NK-92 treated with Interleukin-12 subunit alpha and Interleukin-12 subunit beta, amount 100 ng/mL, for 24 hours (cell line): ENCODE data around the gene PPP2R5E.

Experiments
- DNase-seq: peaks from one replicate; lab custom pipeline; 2025; lab: John Stamatoyannopoulos, UW

Gene PPP2R5E

DNA sequence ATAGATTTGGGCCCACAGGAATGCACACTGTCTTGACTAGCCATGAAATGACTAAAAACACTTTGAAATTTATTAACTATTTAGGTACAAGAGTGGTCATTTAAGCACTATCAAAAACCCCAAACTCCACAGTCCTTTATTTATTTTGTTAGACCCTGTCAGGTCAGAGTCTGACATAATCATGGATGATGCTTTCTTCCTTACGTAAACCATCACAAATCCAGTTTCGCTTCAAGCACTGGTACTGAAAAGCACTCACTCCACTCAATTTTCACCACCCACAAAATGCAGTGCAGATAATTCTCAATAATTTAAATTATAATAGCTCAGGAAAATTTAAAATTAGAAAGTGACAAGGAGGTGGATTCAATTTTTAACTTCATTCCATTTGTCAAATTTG, 25.8 kb downstream of the PPP2R5E start:
- DNase-seq = no peak

- DNase-seq = no peak
These were observed 27.9 kb downstream of the PPP2R5E start for GRCh38 chr14:63515240-63515639.

- no peak for DNase-seq
These were observed 29.4 kb downstream of the PPP2R5E start for GRCh38 chr14:63513756-63514155.

DNA sequence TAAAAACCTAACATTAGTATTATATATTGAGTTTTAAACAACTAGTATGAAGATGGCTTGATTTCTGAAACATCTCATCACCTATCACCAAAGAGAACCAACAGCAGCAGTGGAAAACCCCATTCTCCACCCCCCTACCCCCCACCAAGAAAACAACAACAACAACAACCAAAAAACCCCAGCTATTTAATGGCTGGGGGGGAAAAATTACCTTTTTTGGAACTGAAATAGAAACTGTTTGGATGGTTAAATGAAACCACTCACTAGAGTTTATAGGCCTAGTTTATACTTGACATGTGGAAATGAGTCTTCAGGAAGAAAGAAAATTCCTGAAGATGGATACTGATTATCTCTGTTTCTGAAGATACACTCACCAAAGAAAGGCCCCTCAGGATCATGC, 30.3 kb downstream of the PPP2R5E start:
- DNase-seq = no peak

DNA sequence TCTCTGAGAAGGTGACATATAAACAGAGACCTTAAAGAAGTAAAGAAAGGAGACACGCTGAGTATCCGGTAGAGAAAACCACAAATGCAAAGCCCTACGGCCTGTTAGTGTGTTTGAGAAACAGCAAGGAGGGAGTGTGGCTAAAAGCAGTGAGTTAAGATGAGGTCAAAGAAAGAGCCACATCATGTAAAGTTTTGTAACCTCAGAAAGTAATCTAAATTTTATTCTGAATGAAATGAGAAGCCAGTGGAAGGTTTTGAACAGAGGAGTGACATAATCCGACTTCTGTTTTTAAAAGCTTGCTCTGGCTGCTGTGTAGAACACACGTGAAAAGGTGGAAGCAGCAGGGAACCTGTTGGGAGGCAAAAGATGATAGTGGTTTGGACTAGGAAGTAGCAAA, 32.6 kb downstream of the PPP2R5E start:
- DNase-seq = no peak

DNA sequence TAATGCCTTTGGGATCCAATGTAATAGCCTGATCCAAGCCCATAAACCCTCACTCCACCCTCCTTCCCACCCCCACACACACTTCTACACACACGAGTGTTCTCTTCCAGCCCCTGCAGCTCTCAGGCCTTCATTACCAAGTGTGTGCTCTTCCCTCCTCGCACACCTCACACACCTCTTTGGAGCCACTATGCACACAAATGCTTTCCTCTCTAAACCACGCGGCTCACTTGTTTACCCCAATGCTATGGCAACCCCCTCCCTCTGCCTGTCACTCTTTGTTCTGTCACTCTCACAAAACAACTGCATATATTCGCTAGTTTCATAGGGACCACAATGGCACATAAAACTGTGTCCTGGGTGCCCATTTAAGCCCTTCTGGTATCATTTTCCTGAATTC, 35.1 kb downstream of the PPP2R5E start:
- DNase-seq = no peak

DNA sequence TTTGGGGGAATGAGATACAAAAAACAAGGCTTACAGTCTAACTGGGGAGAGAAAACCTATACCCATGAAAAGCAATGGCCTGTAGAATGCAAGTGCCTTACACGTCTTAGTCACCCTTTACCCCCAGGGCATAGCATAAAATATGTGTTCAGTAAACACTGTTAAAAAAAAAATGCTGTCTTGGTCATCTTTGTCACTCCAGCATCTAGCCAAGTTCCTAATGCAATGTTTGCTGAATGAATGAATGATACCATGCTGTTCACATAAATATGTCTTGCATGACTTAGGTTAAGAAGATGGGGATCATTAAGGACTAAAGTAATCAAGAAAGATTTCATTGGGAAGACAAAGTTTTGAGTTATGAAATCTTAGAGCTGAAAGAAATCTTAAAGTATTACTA, 38.5 kb downstream of the PPP2R5E start:
- DNase-seq = no peak

DNA sequence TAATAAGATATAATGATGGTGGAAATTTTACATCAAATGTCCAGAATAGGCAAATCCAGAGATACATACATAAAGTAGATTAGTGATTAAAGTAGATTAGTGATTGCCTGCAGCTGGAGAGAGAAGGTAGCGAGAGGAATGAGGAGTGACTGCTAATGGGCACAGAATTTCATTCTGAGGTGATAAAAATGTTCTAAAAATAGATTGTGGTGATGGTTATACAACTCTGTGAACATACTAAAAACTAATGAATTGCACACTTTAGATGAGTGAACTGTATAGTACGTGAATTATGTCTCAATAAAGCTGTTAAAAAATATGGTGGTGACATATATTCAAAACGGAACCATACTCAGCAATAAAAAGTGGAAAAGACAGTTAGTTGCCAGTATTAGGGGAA, 41.7 kb downstream of the PPP2R5E start:
- DNase-seq = no peak

DNA sequence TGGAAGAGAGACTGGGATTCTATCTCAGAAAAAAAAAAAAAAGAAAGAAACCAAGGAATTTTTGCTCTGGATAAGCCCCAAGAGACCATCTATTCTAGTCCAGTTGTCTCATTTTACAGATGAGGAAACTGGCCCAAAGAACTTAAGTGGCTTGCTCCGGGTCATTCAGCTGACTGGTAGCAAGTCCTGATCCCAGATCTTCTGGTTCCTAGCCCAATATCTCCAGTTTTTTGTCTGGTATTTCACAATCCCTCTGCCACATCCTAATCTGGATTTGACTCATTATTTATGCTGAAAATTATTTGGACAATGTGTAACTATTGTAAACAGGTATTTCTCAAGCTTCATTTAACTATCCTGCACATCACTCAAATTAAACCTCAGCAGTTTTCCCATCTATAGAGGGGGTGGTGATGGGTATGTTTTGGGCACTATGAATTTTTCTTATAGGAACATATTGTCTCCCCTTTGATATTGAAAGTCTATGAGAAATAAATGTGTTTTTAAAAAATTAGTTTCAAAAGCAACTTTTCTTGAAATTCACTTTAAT, 43.4 kb downstream of the PPP2R5E start:
- no peak for DNase-seq

- DNase-seq = no peak
These were observed 46.3 kb downstream of the PPP2R5E start for GRCh38 chr14:63496837-63497400.

DNA sequence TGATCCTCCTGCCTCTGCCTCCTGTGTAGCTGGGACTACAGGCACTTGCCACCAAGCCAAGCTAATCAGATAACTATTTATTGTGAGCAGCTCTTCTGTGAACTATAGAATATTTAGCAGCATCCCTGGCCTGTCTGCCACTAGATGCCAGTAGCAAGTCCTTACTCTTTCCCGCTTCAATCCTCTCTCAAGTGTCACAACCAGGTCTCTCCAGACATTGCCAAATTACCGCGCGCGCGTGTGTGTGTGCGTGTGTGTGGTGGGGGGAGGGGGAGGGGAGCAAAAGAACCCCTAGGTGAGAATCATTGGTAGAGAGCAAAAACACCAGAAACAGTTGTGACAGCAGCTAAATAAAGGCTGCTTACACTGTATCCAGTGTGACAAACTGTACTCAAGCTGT, 49.9 kb downstream of the PPP2R5E start:
- no peak for DNase-seq

DNA sequence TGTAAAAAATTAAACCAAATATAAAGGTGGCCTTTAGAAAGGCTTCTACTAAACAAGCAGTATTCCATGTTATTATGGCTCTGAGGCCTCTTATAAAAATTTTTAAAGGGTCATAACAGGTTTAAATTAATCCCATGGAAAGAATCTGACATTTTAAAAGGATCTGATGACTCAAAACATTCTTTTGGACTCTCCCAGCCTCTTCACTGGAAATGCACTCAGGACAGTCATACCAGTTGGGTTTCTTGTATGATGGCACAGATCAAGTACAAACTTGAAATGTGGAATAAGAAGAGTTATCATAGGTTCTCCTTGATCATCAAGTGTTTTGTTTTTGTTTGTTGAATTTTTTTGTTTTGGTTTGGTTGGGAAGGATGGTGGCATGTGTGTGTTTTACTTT, 50.8 kb downstream of the PPP2R5E start:
- no peak for DNase-seq

DNA sequence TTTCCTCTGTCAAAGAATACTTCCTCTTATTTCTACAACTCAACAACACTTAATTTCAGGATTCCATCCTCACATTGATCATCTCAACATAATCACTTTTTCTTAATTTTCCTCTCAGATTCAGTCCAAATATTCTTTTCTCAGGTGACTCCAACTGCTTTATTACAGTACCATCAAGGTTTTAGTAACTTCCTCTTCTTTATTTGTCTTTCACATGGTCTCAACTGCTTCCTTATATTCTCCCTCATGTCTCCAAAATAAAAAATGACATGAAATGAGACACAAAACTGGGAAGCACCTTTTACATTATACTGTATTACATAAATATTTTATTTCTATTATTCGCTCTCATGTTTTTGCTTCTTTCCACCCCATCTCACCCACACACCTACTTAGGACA, 55.5 kb downstream of the PPP2R5E start:
- DNase-seq = no peak

DNA sequence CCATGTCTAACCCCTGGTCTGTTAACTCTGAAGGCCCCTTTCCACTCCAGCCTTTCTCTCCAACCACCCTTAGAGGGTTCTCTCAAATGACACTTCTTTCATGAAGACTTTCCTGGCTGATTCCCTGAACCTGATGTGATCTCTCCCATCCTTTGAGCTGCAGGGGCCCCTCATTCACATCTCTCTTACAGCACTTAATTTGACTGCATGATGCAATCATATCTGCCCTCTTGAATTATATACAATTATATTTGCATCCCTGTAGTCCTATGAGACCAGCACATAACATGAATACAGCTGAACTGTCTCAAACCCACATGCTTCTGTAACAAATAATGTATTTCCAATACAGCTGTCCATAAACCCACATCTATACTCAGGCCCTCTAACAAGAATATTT, 56.4 kb downstream of the PPP2R5E start:
- no peak for DNase-seq

- DNase-seq = no peak
These were observed 59.9 kb downstream of the PPP2R5E start for GRCh38 chr14:63483315-63483714.

GRCh38 chr14:63480599-63480998, 62.6 kb downstream of the PPP2R5E start:
- DNase-seq = no peak

- DNase-seq = no peak
These were observed 64.7 kb downstream of the PPP2R5E start for GRCh38 chr14:63478437-63478852.

DNA sequence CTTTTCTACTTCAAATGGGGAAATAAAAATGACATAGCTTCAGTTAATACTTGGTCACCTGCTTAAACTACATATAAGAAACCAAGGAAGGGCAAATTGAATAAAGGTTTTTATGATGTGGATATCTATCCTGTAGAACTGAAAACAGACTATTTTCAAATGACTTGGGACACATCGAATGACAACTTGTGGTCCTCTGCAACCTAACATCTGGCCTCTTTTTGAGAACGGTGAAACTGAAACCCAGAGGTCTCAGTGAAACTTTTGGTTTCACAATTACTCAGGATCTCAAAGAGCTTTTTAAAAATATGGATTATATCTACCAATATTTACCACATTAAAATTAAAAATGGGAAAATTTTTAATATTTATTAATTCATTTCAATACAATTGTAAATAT, 65.2 kb downstream of the PPP2R5E start:
- no peak for DNase-seq

DNA sequence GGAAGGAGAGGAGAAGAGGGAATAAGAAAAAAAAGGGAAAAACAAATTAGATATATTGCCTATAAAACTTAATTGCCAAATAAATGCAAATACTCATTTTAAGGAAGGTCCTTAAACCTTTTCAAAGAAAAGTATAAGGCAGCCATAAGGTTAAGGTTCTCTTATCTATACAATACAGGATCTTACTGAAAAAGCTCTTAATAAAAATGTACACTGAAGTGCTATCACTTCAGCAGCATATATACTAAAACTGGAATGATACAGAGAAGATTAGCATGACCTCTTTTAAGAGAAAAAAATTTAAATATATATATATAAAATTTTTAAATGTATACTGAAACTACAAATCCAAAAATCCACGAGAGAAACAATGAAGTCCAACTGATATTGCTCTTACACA, 65.6 kb downstream of the PPP2R5E start:
- DNase-seq = no peak

DNA sequence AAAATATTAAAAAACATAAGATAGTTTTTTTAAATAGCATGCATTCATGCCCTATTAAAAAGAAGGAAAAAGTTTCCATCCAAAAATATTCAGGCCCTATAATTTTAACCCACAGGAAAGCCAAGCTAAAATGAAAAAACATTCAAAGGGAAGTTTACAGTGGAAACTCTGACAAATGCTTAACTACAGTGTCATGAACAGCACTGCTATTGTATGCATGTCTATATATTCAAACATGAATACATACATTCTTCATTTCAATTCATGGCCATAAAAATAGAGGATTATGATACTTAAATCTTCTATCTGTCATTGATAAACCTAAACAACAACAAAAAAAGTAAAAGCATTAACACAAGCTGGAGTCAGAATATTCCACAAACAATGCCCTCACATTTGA, 67.4 kb downstream of the PPP2R5E start:
- DNase-seq = no peak

DNA sequence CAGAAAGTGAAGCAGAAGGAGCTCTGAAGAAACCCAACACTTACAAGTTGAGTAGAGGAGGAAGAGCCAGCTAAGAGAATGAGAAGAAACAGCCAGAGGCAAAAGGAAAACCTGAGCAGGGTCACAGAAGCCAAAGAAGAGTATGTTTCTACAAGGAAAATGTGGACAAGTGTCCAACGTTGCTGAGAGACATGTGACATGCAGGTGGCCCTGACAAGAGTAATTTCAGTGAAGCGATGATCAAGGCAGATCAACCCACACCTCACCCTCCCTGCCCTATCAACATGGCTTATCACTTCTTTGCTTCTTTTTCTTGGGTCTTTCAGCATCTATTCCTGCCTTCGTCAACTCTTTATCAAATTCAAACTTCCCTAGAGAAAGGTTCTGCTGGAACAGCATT, 68.3 kb downstream of the PPP2R5E start:
- DNase-seq = no peak

- no peak for DNase-seq
These were observed 69.1 kb downstream of the PPP2R5E start for GRCh38 chr14:63474111-63474510.

- no peak for DNase-seq
These were observed 70.0 kb downstream of the PPP2R5E start for GRCh38 chr14:63472986-63473788.
